Sigmoid colon (tissue), 4 donors: ENCODE measurements around the gene CIDEB.
A peak's percentile ranks its signal among the peaks of the same experiment; 100 is the strongest.

Experiments
- CTCF ChIP-seq, 4 experiments: fragments of 450-650 bp in 3 of 4; fragments of 200-600 bp in 1 of 4; IDR thresholded peaks; one replicate each; pipeline ENCODE4 v1.5.1; 2016 to 2019; ENCODE audit warnings: antibody characterized with exemption in 4 of 4, mild to moderate bottlenecking in 3 of 4, moderate library complexity in 2 of 4
- EP300 ChIP-seq, 4 donors: sonication (generic); formaldehyde crosslinking; IDR thresholded peaks; one replicate each; pipeline ENCODE4 v1.6.1; 2017; ENCODE audit warnings: antibody characterized with exemption in 4 of 4
- POLR2A ChIP-seq, 2 donors: fragments of 450-650 bp; IDR thresholded peaks; one replicate each; pipeline ENCODE4 v1.6.1; 2016; ENCODE audit warnings: antibody characterized with exemption in 2 of 2, mild to moderate bottlenecking in 2 of 2, moderate library complexity in 2 of 2
- POLR2AphosphoS5 ChIP-seq, 4 donors: sonication (generic); formaldehyde crosslinking; IDR thresholded peaks; one replicate each; pipeline ENCODE4 v1.6.1; 2017; ENCODE audit warnings: antibody characterized with exemption in 4 of 4

- TF ChIP-seq CTCF (IDR thresholded peaks at IDR 0.05) (no peak), POLR2A (IDR thresholded peaks at IDR 0.05) (peak; percentile 60 to 70), POLR2AphosphoS5 (IDR thresholded peaks at IDR 0.05) (peak; percentile 90 to 94 (median 92)), EP300 (IDR thresholded peaks at IDR 0.05) (peak in 1 of 4 donors; percentile 15)
Observed at GRCh38 chr14:24299255-24300191, 8.3 kb downstream of the CIDEB start, which contains the start of the genes DHRS1 and NOP9.
